HCT116 (cell line): ENCODE measurements around the gene REEP5. TPM values are rescaled to one million over a fixed set of nuclear protein-coding genes. Genes with fewer than 3 reads are reported as not detected.

Experiments
- ATAC-seq: fragments of 200-7000 bp; cut with Tn5 transposase; 2 replicates; pipeline ENCODE4 v1.9.1; 2020; ENCODE audit warnings: mild to moderate bottlenecking, moderate library complexity
- BruUV-seq: library from RNA; stranded (reverse); fragments of 400-500 nt; replicated peaks from 2 replicates; lab custom pipeline; 2021; lab: Mats Ljungman, UMichigan
- CTCF ChIA-PET: fragments of 300-600 bp; sonication (Branson Sonifier 250); formaldehyde crosslinking; loops from one replicate; lab custom pipeline; 2021; ENCODE audit warnings: antibody characterized with exemption; lab: Charles Lee
- POLR2A ChIA-PET: fragments of 300-600, 350-600 bp; sonication (Branson Sonifier 250); formaldehyde crosslinking; loops from one replicate; lab custom pipeline; 2021; ENCODE audit warnings: antibody characterized with exemption; lab: Charles Lee
- RAD21 ChIA-PET, 2 experiments: fragments of 300-600 bp; sonication (Branson Sonifier 250); formaldehyde crosslinking; loops; one replicate each; lab custom pipeline; 2023; ENCODE audit warnings: low total read pairs in 2 of 2; ENCODE audit not compliant: uncharacterized antibody in 2 of 2, unreplicated experiment in 2 of 2, low non-redundant PET in 1 of 2; lab: Charles Lee
- DNase-seq: peaks from one replicate; pipeline ENCODE4 v3.0.0-alpha.2; 2010; ENCODE audit warnings: low read depth, low spot score
- H2AFZ ChIP-seq: fragments of 200-600 bp; shearing (Covaris generic), sonication (generic); 2 replicates; pipeline ENCODE4 v1.6.1; 2017; ENCODE audit warnings: low read depth, mixed run types, mixed read lengths, antibody characterized with exemption, low read length; ENCODE audit not compliant: poor library complexity, severe bottlenecking
- H3K27ac ChIP-seq: 2 replicates; pipeline ENCODE4 v1.5.1; 2012; ENCODE audit warnings: low read depth, low read length
- H3K27me3 ChIP-seq: fragments of 200-600 bp; sonication (generic); 2 replicates; pipeline ENCODE4 v1.6.1; 2016; ENCODE audit warnings: mixed run types, low read length, mixed read lengths; ENCODE audit not compliant: insufficient read depth
- H3K36me3 ChIP-seq, 2 experiments: fragments of 200-500 bp in 1 of 2; fragments of 200-600 bp in 1 of 2; sonication (Bioruptor generic) in 1 of 2; sonication (generic) in 1 of 2; 2 replicates each; pipeline versions ENCODE4 v1.5.1 to v1.6.1; 2014 to 2016; ENCODE audit warnings: low read length in 2 of 2, inconsistent platforms in 1 of 2, mixed read lengths in 1 of 2, mixed run types in 1 of 2; ENCODE audit not compliant: insufficient read depth in 2 of 2, control insufficient read depth in 1 of 2
- H3K4me1 ChIP-seq, 2 experiments: fragments of 200-600 bp in 1 of 2; sonication (generic) in 1 of 2; 2 replicates each; pipeline versions ENCODE4 v1.5.1 to v1.6.1; 2012 to 2017; ENCODE audit warnings: low read length in 2 of 2, inconsistent platforms in 1 of 2, mild to moderate bottlenecking in 1 of 2, mixed read lengths in 1 of 2, mixed run types in 1 of 2, moderate library complexity in 1 of 2; ENCODE audit not compliant: insufficient read depth in 2 of 2, control insufficient read depth in 1 of 2
- H3K4me2 ChIP-seq: fragments of 200-600 bp; sonication (generic); 2 replicates; pipeline ENCODE4 v1.6.1; 2017; ENCODE audit warnings: mixed run types, low read length, mixed read lengths
- H3K4me3 ChIP-seq, 2 experiments: fragments of 200-600 bp in 1 of 2; sonication (generic) in 1 of 2; replicated peaks in 1 of 2; 2 replicates each; pipeline ENCODE4 v1.5.1; 2011 to 2016; ENCODE audit warnings: low read length in 2 of 2, control low read depth in 1 of 2, low read depth in 1 of 2, mild to moderate bottlenecking in 1 of 2, mixed read lengths in 1 of 2, mixed run types in 1 of 2
- H3K79me2 ChIP-seq: fragments of 200-600 bp; sonication (generic); 2 replicates; pipeline ENCODE4 v1.6.1; 2017; ENCODE audit warnings: mild to moderate bottlenecking, mixed run types, low read length, moderate library complexity, mixed read lengths; ENCODE audit not compliant: insufficient read depth
- H3K9ac ChIP-seq: fragments of 200-600 bp; sonication (generic); 2 replicates; pipeline ENCODE4 v1.6.1; 2016; ENCODE audit warnings: low read length, mixed read lengths
- H3K9me2 ChIP-seq: fragments of 200-600 bp; sonication (generic), shearing (Covaris generic); 2 replicates; pipeline ENCODE4 v1.6.1; 2017; ENCODE audit warnings: mixed run types, mild to moderate bottlenecking, moderate library complexity; ENCODE audit not compliant: insufficient read depth
- H3K9me3 ChIP-seq, 2 experiments: fragments of 200-500 bp in 1 of 2; fragments of 200-600 bp in 1 of 2; sonication (Bioruptor generic) in 1 of 2; sonication (generic) in 1 of 2; 2 replicates each; pipeline ENCODE4 v1.6.1; 2014 to 2017; ENCODE audit warnings: low read length in 2 of 2, mixed read lengths in 2 of 2, inconsistent platforms in 1 of 2, low read depth in 1 of 2, mild to moderate bottlenecking in 1 of 2, mixed run types in 1 of 2, moderate library complexity in 1 of 2; ENCODE audit not compliant: control insufficient read depth in 1 of 2, insufficient read depth in 1 of 2
- H4K20me1 ChIP-seq: fragments of 200-600 bp; sonication (generic), shearing (Covaris generic); 2 replicates; pipeline ENCODE4 v1.6.1; 2017; ENCODE audit warnings: mixed run types, mild to moderate bottlenecking, moderate library complexity; ENCODE audit not compliant: insufficient read depth
- ATF3 ChIP-seq: IDR thresholded peaks from 2 replicates; pipeline ENCODE4 v1.6.1; 2012
- CTCF ChIP-seq, 3 experiments: fragments of 200-600 bp in 1 of 3; sonication (generic) in 1 of 3; IDR thresholded peaks in 2 of 3; conservative IDR thresholded peaks in 1 of 3; 2 replicates each; pipeline ENCODE4 v1.5.1; 2012 to 2017; ENCODE audit warnings: low read depth in 2 of 3, low read length in 2 of 3, antibody characterized with exemption in 1 of 3, borderline replicate concordance in 1 of 3, control low read depth in 1 of 3, mild to moderate bottlenecking in 1 of 3, mixed read lengths in 1 of 3, mixed run types in 1 of 3, moderate library complexity in 1 of 3; ENCODE audit not compliant: insufficient read depth in 1 of 3
- EGR1 ChIP-seq: IDR thresholded peaks from 2 replicates; pipeline ENCODE4 v1.6.1; 2012; ENCODE audit warnings: low read depth
- ELF1 ChIP-seq: IDR thresholded peaks from 2 replicates; pipeline ENCODE4 v1.6.1; 2012; ENCODE audit warnings: low read depth, borderline replicate concordance
- EZH2 ChIP-seq: fragments of 200-600 bp; sonication (generic); IDR thresholded peaks from 2 replicates; pipeline ENCODE4 v1.6.1; 2017; ENCODE audit warnings: antibody characterized with exemption, mixed run types
- EZH2phosphoT487 ChIP-seq: fragments of 200-600 bp; IDR thresholded peaks from 2 replicates; pipeline ENCODE4 v1.6.1; 2018; ENCODE audit warnings: antibody characterized with exemption, borderline replicate concordance
- FOSL1 ChIP-seq: IDR thresholded peaks from 2 replicates; pipeline ENCODE4 v1.6.1; 2012; ENCODE audit warnings: low read depth
- JUND ChIP-seq: IDR thresholded peaks from 2 replicates; pipeline ENCODE4 v1.6.1; 2012
- POLR2A ChIP-seq: IDR thresholded peaks from 2 replicates; pipeline ENCODE4 v1.7.0; 2011; ENCODE audit warnings: borderline replicate concordance; ENCODE audit not compliant: insufficient read depth, insufficient read length; ENCODE audit errors: extremely low read depth
- RAD21 ChIP-seq: IDR thresholded peaks from 2 replicates; pipeline ENCODE4 v1.6.1; 2012; ENCODE audit warnings: low read depth, mild to moderate bottlenecking
- REST ChIP-seq: IDR thresholded peaks from 2 replicates; pipeline ENCODE4 v1.6.1; 2012; ENCODE audit warnings: low read depth
- SIN3A ChIP-seq: IDR thresholded peaks from 2 replicates; pipeline ENCODE4 v1.6.1; 2012; ENCODE audit warnings: low read depth
- SP1 ChIP-seq: IDR thresholded peaks from 2 replicates; pipeline ENCODE4 v1.6.1; 2012; ENCODE audit warnings: low read depth
- TCF7L2 ChIP-seq: IDR thresholded peaks from 2 replicates; pipeline ENCODE4 v1.7.0; 2011; ENCODE audit warnings: borderline replicate concordance, inconsistent platforms; ENCODE audit not compliant: insufficient read depth, insufficient read length; ENCODE audit errors: extremely low read depth
- ZBTB33 ChIP-seq: IDR thresholded peaks from 2 replicates; pipeline ENCODE4 v1.6.1; 2011; ENCODE audit warnings: mild to moderate bottlenecking, low read length, moderate library complexity; ENCODE audit not compliant: insufficient replicate concordance; ENCODE audit errors: extremely low read depth
- ZFX ChIP-seq: fragments of 450-650 bp; IDR thresholded peaks from 2 replicates; pipeline ENCODE4 v1.6.1; 2017
- ZNF274 ChIP-seq: fragments of 200-500 bp; sonication (Bioruptor generic); IDR thresholded peaks from 2 replicates; pipeline ENCODE4 v1.6.1; 2014; ENCODE audit warnings: mild to moderate bottlenecking, low read depth, low read length, inconsistent platforms
- intact Hi-C: fragments of 100-400 bp; cut with micrococcal nuclease; formaldehyde crosslinking; loops from 2 replicates; pipeline ENCODE4 v1.10.0; 2022
- total RNA-seq: library from RNA; stranded (reverse); gene quantifications from one replicate; pipeline ENCODE4 v1.2.1, GENCODE V29; 2021; ENCODE audit not compliant: unreplicated experiment

REEP5 gene
- total RNA-seq, 1 experiment from 2014 or later, result 71.7 TPM

- ATAC-seq (no peak), DNase-seq (no peak)
- Histone ChIP-seq H3K9ac (no peak overlapping the region), H4K20me1 (no peaks in the 10 kb centered on the region), H3K27me3 (no peaks in the 10 kb centered on the region), H3K9me2 (no peaks in the 10 kb centered on the region), H3K9me3 (no peaks in the 10 kb centered on the region), H3K79me2 (peaks cover 10% of the 10 kb centered on the region; the same call in 1 of the 2 replicates), H3K4me3 (no peak overlapping the region), H3K36me3 (peaks cover 15 to 17% of the 10 kb centered on the region in 2 experiments; a peak in 2 of 4 replicates), H3K27ac (no peak overlapping the region), H3K4me2 (no peak overlapping the region), H3K4me1 (no peaks in the 10 kb centered on the region), H2AFZ (no peak overlapping the region)
- ChIA-PET CTCF (no interaction called here), RAD21 (no interaction called here), POLR2A (no interaction called here)
- no TSS peak for BruUV-seq
- TF ChIP-seq SP1 (no peak), TCF7L2 (no peak), REST (no peak), FOSL1 (no peak), RAD21 (no peak), EZH2phosphoT487 (no peak), ZFX (no peak), ZNF274 (no peak), ELF1 (no peak), POLR2A (no peak), ZBTB33 (no peak), EZH2 (no peak), CTCF (IDR thresholded peaks at IDR 0.05 in 2 of 3, conservative IDR thresholded peaks at IDR 0.05 in 1 of 3; ENCODE audit: borderline replicate concordance in 1 of 3, insufficient read depth in 1 of 3, low read depth in 2 of 3, low read length in 2 of 3) (no peak), SIN3A (no peak), JUND (no peak), EGR1 (no peak), ATF3 (no peak)
- intact Hi-C loops, result no loop called here
Measured at GRCh38 chr5:112886975-112887374, 35.1 kb downstream of the REEP5 start.
